ENCODE measurements around the gene MEIKIN. TPM values are rescaled to one million over a fixed set of nuclear protein-coding genes. Genes with fewer than 3 reads are reported as not detected.
"Not testable (repeated sequence)": the region's sequence is repeated elsewhere in the genome, so short reads cannot be mapped to it uniquely, and the experiment has no call there.

The MEIKIN gene
- total RNA-seq, 1 donor from 2014 or later: not detected

DNA sequence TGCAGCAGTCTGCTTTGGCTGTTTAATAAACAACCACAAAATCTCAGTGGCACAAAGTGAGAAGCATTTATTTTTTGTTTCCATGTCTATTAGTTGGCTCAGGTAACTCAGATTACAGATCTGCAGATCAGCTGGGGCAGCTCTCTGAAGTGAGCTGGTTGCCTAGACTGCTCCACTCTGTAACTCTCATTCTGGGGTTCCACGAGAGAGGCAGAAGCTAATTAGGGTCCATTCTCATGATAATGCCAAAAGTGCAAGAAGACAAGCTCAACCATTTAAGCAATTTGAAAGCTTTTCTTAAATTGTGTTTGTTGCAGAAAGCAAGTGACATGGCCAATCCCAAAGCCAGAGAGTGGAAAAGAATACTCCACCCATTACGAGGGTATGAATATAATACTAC lies 13.2 kb downstream of the MEIKIN start:
- DNase-seq (ENCODE audit: low spot score) (no peak), ATAC-seq (no peak)
- intact Hi-C loops (cut with DNase I): no loop called here

DNA sequence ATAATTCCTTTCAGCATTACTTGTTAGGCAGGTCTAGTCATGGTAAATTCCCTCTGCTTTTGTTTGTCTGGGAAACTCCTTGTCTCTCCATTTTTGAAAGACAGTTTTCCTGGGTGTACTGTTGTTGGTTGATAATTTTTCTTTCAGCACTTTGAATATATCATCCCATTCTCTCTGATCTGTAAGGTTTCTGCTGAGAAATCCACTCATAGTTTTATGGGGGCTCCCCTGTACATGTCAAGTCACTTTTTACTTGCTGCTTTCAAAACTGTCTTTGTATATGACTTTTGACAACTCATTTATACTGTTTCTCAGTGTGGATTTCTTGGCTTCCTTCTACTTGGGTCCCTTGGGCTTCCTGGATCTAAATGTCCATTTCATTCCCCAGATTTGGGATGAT lies 16.5 kb downstream of the MEIKIN start:
- DNase-seq (ENCODE audit: low spot score): no peak
- no peak for ATAC-seq
- intact Hi-C loops (cut with DNase I): no loop called here

DNA sequence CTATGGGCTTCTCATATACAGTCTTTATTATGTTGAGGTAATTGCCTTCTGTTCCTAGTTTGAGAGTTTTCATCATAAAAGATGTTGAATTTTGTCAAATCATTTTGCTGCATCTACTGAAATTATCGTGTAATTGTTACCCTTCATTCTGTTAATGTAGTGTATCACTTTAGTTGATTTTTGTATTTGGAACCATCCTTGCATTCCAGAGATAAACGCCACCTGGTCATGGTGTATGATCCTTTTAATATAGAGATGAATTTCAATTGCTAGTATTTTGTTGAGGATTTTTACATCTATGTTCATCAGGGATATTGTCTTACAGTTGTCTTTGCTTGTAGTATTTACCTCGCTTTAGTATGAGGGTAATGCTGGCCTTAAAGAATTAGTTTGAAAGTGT lies 19.3 kb downstream of the MEIKIN start:
- DNase-seq (ENCODE audit: low spot score): no peak
- intact Hi-C loops (cut with DNase I): no loop called here
- ATAC-seq: no peak

GRCh38 chr5:131916481-131916880 lies 29.0 kb downstream of the MEIKIN start:
- ATAC-seq: no peak
- intact Hi-C loops (cut with DNase I): no loop called here
- no peak for DNase-seq (ENCODE audit: low spot score)

DNA sequence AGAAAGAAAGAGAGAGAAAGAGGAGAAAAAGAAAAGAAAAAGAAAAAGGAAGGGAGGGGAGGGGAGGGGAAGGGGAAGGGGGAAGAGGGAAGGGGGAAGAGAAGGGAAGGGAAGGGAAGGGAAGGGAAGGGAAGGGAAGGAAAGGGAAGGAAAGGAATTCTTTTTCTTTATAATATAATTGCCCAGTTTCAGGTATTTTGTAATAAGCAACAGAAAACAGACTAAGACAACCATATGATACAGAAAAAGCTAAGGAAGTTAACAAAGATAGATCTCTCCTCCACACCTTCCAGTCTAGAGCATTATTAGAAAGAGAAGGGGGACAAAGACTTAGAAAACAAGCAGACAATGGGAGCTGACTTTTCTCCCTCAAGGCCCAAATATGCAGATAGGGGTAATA lies 31.0 kb downstream of the MEIKIN start:
- intact Hi-C loops (cut with DNase I): no loop called here
- DNase-seq (ENCODE audit: low spot score) (no peak), ATAC-seq (no peak)

DNA sequence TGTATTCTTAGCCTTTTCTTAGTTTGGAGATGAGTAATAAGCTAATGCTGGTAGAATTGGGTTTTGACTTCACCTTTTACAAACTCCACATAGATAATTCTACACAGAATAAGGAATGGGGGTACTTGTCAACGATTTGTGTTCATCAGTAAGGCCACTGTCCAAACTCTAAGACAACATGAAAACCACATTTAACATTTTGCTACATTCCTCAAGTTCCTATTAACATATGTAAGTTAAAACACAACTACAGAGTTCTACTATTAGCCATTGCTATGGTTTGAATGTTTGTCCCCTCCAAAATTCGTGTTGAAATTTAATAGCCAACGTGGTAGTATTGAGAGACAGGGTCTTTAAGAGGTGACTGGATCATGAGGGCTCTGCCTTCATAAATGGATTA lies 31.9 kb downstream of the MEIKIN start:
- intact Hi-C loops (cut with DNase I): no loop called here
- DNase-seq (ENCODE audit: low spot score): no peak
- no peak for ATAC-seq

- DNase-seq (ENCODE audit: low spot score): no peak
- intact Hi-C loops (cut with DNase I): no loop called here
- ATAC-seq: no peak
Observed at GRCh38 chr5:131906668-131907067, 38.8 kb downstream of the MEIKIN start.

DNA sequence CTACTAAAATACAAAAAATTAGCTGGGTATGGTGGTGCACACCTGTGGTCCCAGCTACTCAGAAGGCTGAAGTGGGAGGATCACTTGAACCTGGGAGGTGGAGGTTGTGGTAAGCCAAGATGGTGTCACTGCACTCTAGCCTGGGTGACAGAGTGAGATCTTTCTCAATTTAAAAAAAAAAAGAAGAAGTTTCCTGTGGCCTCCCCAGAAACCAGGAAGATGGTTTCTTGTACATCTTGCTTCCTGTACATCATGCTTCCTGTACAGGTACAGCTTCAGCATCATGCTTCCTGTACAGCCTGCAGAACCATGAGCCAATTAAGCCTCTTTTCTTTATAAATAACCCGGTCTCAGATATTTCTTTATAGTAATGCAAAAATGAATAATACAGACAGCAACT lies 43.2 kb downstream of the MEIKIN start:
- intact Hi-C loops (cut with DNase I): not testable (repeated sequence)

GRCh38 chr5:131899686-131900085 lies 45.8 kb downstream of the MEIKIN start:
- DNase-seq (ENCODE audit: low spot score): no peak
- intact Hi-C loops (cut with DNase I): no loop called here
- ATAC-seq: no peak

More for the DNA sequence above, 43.2 kb downstream of the MEIKIN start:
- DNase-seq (ENCODE audit: low spot score); ATAC-seq: not testable (repeated sequence)

DNA sequence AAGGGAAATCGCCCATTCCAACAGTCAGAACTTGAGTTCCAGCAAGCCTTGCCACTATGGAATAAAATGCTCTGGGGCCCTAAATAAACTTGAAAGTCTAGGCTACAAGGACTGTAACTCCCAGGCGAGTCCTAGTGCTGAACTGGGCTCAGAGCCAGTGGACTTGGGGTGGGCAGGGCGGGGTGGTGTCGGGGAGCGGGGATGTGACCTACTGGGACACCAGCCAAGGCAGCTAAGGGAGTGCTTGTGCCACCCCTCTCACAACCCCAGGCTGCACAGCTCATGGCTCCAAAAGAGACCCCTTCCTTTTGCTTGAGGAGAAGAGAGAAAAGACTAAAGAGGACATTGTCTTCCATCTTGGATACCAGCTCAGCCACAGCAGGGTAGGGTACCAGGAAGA lies 61.5 kb downstream of the MEIKIN start:
- ATAC-seq: no peak

GRCh38 chr5:131879705-131880104 lies 65.8 kb downstream of the MEIKIN start:
- ATAC-seq: no peak
- DNase-seq (ENCODE audit: low spot score): no peak
- intact Hi-C loops (cut with DNase I): no loop called here

More for the DNA sequence above, 61.5 kb downstream of the MEIKIN start:
- no peak for DNase-seq (ENCODE audit: low spot score)
- intact Hi-C loops (cut with DNase I): no loop called here

DNA sequence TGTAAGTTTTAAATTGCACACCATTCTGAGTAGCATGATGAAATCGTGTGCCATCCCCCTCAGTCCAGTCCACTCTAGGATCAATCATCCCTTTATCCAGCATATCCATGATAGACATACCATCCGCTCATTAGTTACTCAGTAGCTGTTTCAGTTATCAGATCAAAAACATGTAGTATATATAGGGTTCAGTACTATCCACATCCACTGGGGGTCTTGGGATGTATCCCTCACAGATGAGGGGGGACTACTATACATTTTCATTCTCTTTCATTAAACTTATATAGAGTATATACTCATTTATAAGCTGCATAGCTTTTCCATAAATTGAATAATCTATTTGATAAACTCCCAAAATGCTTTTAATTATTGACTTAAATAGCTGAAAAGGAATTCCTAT lies 67.6 kb downstream of the MEIKIN start:
- ATAC-seq: no peak
- intact Hi-C loops (cut with DNase I): no loop called here
- DNase-seq (ENCODE audit: low spot score): no peak

DNA sequence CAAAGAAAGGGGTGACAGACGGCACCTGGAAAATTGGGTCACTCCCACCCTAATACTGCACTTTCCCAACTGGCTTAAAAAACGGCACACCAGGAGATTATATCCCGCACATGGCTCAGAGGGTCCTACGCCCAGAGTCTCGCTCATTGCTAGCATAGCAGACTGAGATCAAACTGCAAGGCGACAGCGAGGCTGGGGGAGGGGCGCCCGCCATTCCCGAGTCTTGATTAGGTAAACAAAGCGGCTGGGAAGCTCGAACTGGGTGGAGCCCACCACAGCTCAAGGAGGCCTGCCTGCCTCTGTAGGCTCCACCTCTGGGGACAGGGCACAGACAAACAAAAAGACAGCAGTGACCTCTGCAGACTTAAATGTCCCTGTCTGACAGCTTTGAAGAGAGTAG lies 74.2 kb downstream of the MEIKIN start:
- DNase-seq (ENCODE audit: low spot score); ATAC-seq; intact Hi-C loops (cut with DNase I): not testable (repeated sequence)

DNA sequence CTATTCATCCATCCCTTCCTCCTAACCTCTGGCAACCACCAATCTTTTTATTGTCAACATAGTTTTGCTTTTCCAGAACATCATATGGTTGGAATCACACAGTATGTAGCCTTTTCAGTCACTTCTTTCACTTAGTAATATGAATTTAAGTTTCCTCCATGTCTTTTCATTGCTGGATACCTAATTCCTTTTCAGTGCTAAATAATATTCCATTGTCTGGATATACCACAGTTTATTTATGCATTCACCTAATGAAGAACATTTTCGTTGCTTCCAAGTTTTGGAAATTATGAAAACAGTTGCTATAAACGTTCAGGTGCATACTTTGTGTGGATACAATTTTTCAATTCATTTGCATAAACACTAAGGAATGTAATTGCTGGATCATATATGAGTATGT lies 77.9 kb downstream of the MEIKIN start:
- no peak for ATAC-seq
- intact Hi-C loops (cut with DNase I): no loop called here
- DNase-seq (ENCODE audit: low spot score): no peak

- intact Hi-C loops (cut with DNase I): no loop called here
- no peak for ATAC-seq
Observed at GRCh38 chr5:131863700-131864099, 81.8 kb downstream of the MEIKIN start.

DNA sequence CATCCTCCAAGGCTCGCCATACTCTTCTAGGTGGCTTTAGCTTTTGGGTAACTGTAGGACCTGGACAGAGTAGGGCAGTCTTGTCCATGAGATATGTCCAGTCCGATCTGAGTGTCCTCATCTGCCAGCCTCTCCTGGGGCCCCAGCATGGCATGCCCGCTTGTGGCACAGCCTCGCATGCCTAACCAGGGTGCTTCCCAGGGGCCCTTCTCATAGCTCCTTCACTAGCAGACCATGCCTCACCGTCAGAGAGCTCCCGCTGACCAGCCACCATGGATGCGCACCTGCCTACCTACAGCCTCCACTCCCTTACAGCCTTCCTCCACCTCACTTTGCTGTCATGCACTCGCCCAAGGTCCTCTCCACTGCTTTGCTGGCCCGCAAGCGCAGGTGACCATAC lies 88.1 kb downstream of the MEIKIN start:
- ATAC-seq: no peak
- intact Hi-C loops (cut with DNase I): no loop called here
- DNase-seq (ENCODE audit: low spot score): no peak

More at GRCh38 chr5:131863700-131864099, 81.8 kb downstream of the MEIKIN start:
- DNase-seq (ENCODE audit: low spot score): no peak

- ATAC-seq (no peak), DNase-seq (ENCODE audit: low spot score) (no peak)
- intact Hi-C loops (cut with DNase I): no loop called here
Observed at GRCh38 chr5:131855452-131855851, 90.0 kb downstream of the MEIKIN start.

- intact Hi-C loops (cut with DNase I): no loop called here
- ATAC-seq (no peak), DNase-seq (ENCODE audit: low spot score) (no peak)
Observed at GRCh38 chr5:131854134-131854533, 91.3 kb downstream of the MEIKIN start.

DNA sequence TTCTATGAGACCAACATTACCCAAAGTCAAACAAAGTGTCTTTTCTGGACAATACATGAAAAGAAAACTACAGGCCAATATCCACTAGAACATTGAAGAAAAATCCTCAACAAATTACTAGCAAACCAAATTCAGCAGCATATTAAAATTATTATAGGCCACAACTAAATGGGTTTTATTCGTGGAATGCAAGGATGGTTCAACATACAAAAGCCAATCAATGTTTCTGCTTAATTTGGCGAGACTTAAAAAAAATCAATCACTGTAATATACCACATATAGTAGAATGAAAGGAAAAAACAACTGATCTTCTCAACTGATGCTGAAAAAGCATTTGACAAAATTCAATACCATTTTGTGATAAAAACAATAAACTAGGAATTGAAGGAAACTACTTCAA lies 96.8 kb downstream of the MEIKIN start:
- intact Hi-C loops (cut with DNase I): no loop called here
- no peak for DNase-seq (ENCODE audit: low spot score)
- ATAC-seq: no peak

- no peak for ATAC-seq
- intact Hi-C loops (cut with DNase I): no loop called here
Observed at GRCh38 chr5:131846536-131846935, 98.9 kb downstream of the MEIKIN start.

DNA sequence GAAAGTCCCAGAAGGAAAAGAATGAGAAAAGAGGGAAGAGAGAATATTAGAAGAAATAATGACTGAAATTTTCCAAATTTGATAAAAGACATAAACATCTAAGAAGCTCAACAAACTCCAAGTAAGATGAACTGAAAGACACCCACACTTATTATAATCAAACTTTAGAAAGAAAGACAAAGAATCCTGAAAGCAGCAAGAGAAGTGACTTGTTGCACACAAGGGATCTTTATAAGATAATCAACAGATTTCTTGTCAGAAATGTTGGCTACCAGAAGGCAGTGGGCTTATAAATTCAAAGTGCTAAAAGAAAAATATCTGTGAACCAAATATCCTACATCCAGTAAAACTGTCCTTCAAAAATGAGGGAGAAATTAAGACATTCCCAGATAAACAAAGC lies 99.6 kb downstream of the MEIKIN start:
- ATAC-seq (no peak), DNase-seq (ENCODE audit: low spot score) (no peak)
- intact Hi-C loops (cut with DNase I): no loop called here

More at GRCh38 chr5:131846536-131846935, 98.9 kb downstream of the MEIKIN start:
- no peak for DNase-seq (ENCODE audit: low spot score)

GRCh38 chr5:131842971-131843370 lies 102.5 kb downstream of the MEIKIN start:
- ATAC-seq; DNase-seq (ENCODE audit: low spot score); intact Hi-C loops (cut with DNase I): not testable (repeated sequence)

All from sciatic nerve (tissue), 2 donors.